Inferior parietal cortex (tissue), 1 donor: Measurements from ENCODE around the gene EPS8L3.

Experiments used
- DNase-seq: peaks from one replicate; pipeline ENCODE4 v3.0.0-alpha.2; 2016; ENCODE audit errors: extremely low spot score

Gene EPS8L3

DNA sequence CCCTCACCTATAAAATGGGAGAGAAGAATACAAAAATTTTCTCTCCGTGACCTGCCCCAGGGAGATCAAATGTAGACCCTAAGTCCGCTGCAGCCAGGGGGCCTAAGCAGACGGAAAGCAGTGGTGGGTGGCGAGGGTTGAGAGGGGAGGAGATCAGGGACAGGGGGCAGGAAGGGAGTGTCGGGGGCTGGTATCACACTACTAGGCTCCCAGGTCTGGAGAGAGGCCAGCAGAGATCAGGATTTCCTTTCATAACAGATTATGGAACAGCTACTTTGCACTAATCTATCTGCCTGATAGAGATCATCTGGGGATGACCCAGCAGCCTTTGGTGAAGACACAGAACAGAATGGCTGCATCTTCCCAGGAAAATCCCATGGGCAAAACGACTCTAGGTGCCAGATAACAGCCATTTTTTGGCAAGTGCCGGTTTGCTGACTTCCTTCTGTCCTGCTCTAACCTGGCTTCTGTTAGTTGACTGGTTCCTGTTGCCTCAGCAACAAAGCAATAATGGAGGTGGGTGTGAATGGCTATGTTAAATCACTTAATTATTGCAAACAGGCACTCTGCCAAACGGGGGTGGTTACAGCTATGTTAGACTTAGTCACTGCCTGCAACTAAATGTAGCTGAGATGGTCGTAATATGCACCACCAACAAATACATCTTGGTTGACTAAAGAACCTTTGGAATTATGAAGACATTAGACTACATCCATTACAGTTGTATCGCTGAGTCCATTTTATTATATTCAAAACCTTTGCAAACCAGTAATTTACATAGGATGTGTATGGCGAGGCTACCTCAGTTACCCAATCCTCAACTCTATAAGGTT lies 30.0 kb upstream of the EPS8L3 start:
- peak; percentile 48 for DNase-seq

DNA sequence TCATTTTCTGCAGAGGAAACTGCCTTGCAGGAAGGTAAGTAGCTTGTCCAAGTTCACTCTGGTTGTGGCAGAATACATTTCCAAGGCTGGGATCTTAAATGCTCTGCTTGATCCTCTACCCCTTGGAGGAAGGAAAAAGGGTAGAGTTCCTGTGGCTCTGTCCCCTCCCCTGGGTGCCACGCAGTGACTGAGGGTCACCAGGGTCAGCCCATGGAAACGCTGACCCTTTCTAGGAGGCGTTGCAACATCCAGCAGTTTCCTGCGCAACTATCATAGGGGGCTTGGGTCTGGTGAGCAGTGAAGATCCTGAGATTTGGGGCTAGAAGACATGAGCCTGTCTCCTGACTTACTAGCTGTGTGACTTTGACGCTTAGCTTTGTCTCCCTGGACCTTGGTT lies 29.4 kb upstream of the EPS8L3 start:
- no peak for DNase-seq

DNA sequence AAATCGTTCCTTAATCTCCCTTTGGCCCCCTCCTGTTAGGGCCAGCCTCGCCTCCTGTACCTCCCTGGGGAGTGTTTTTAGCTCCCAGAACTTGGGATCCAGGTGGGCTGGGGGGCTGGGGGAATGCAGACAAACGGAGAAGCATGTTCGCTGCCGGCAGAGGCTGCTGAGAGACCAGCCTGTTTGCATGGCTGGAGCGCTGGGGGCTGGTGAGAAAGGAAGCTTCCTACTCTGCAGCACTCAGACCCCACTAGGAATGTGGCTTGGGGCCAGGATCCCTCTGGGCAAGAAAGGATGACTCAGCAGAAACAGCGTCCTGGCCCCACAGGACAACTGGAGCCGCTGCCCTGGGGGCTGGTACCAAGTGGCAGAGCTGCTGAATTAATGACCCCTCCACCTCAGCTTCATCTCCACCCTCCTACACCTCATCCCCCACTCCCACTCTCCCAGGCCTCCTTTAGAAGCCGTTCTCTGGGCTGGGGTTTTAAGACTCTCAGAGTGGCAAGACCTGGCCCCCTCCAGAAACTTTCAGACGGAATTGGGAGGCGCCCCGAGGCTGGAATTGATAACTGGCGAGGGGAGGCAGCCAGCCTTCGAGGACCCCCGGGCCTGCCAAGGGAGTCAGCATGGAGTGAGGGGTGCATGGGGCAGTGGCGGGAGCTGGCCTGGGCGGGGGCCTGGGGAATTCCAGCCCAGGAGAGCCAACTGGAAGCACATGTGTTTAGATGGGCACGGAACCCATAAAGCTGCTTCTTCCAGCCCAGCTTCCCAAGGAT lies 28.5 kb upstream of the EPS8L3 start:
- DNase-seq: peak; percentile 55

DNA sequence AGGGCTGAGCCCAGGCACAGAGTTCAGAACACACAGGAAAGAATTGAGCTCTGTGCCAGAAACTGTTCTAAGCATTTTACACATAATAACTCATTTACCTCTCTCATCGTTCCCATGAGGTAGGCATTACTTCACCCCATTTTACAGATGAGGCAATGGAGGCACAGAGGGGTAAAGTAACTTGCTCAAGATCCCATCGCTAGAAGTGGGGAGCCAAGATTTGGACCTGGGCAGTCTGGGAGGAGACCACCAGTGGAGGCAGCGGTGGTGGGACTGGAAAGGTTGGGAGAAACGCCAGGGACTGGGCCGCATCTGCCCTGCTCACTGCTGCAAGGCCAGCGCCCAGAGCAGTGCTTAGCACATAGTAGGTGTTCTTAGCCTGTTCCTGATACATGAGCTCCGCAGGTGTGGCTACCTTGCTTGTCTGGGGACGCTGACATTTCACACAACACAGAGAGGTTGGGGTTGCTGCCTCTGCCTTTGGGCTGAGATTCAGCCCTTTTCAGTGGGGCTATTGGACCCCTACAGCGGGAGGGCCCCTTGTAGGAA lies 27.8 kb upstream of the EPS8L3 start:
- DNase-seq: no peak

DNA sequence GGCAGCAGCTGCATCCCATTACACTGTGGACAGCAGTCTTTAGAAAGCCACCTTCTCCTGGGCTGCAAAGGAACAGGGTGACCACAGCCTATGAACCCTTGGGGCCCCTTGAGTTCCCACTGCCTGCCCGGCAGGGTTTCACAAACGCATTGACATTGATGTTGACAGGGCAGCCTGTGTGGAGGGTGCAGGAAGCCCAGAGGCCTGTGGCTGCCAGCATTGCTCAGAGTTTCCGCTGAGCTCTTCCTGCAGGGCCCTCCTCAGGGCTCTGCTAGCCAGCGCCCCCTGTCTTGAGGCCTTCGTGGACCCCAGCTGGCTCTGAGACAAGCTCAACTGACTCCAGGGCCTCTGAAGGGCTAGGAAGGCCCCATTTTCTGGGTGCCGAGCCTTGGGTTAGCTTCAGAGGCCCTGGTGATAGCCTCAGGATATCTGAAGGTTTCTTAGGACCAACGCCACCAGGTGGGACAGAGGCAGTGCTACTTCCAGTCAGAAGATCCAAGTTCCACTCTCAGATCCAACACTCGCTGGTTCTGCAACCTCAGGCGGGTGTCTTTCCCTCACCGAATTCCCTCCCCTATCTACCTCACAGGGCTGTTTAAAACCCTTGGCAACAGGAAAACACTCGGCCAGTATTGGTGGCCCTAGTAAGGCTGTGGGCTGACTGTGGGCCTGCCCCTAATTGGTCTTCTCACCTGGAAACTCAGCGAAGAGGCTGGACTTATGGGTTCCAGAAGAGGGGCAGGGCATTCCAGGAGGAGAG lies 27.2 kb upstream of the EPS8L3 start:
- DNase-seq: no peak

DNA sequence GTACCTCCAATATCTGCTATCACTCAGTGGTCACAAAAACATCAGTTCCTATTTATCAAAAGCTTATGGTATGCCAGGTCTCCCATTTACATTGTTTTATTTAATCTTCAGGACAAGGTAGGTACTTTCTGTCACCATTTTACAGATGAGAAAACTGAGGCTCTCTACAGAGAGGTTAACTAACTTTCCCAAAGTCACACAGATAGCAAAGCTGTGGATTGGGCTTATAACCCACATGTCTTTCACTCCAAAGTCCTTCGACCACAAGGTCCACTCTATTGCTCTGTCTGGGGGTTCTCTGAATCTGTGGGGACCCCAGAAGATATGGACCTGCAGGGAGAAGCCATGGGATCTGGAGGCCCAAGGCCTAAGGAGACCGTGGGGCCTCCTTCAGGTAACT lies 26.6 kb upstream of the EPS8L3 start:
- no peak for DNase-seq

DNA sequence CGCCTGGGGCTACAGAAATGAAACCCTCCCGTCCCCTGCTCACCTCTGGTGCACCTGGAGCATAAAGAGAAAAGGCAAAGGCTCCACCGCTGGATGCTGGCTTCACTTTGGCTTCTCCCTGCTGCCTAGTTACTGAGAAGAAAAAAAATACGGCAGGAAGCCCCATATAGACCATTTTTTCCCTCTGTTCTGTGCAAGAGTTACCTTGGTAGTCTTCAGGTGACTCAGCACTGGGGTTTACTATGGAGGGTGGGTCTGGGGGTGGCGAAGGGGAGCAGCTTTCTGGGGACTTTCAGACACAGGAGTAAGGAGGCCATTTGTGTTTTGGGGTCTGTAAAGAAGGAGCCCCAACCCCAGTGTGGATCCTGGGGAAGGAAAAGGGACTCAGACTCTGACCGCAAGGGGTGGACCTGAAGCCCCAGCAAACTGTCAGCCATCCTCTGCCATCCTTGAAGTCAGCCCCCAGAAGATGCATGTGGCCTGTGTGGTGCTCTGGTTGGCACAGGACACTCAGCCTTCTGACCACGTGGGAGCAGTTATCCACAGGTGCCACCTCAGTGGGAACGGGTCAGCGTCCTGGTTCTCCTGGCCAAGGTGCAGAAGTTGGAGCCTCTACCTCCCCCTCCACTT lies 25.9 kb upstream of the EPS8L3 start:
- no peak for DNase-seq

DNA sequence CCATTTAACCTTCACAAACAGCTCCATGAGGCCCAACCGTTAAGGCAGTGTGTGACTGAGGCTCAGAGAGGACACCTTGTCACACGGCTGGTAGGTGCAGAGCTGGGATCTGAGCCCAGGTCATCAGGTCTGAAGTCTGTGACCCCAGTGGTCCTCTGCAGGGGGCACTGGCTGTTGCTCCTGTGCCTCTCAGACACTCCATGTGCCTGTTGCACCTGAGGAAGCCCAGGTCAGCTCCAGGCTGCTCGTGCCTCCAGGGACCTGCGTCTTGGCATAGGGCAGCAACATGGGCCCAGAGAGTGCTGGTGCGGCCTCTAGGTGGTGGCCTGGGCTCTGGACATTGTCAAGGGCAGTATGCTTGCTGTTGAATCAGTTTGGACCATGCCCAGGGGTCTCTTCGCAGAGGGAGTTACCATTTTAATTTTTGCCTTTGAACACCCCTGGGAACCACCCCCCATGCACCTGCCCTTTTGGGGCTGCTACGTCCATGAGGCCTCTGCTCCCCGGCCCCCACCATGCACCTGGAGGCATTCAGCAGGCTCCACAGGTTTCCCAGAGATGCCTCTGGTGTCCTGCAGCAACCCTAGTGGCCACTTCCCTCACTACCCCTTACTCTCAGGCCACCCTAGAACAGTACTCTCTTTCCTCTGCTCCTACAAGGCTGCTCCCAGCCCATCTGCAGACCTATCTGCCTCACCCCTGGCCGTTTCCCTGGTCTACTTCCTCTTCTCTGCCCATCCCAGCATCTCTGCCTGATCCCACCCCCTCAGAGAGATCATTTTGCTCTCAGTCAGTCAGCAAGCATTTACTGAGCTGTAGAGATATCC lies 25.2 kb upstream of the EPS8L3 start:
- no peak for DNase-seq

DNA sequence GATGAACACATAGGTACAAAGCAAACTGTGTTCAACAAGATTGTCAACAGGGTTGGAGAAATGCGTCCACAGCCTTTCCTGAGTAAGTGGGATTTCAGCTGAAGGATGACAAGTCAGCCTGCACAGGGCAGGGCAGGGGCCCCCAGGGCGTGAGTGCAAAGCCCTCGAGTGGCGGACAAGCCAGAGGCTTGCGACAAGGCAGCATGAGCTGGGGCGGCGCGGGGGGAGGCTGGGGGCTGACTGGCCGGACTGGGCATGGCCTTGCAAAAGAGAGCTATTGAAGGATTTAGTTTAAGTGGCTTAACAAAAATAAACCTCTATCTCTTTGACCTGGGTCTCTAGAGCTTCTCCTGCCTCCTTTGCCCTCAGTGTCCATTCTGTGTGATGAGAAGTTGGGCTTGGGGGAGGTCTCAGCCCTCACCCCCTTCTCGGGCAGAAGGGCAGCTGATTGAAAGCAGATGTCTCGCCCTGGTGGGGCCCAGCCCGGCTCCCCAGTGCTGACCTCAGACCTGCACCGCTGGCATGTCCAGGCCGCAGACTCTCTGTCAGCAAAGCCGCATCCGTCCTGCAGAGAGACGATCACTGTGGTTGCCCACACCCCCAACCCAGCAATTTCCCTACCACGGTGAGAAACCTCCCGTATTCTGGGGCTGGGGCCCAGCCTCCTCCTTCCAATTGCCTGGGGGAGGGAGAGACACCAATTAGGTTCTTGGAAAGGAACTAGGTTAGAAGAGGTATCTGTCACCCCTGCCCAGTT lies 24.3 kb upstream of the EPS8L3 start:
- DNase-seq: no peak

DNA sequence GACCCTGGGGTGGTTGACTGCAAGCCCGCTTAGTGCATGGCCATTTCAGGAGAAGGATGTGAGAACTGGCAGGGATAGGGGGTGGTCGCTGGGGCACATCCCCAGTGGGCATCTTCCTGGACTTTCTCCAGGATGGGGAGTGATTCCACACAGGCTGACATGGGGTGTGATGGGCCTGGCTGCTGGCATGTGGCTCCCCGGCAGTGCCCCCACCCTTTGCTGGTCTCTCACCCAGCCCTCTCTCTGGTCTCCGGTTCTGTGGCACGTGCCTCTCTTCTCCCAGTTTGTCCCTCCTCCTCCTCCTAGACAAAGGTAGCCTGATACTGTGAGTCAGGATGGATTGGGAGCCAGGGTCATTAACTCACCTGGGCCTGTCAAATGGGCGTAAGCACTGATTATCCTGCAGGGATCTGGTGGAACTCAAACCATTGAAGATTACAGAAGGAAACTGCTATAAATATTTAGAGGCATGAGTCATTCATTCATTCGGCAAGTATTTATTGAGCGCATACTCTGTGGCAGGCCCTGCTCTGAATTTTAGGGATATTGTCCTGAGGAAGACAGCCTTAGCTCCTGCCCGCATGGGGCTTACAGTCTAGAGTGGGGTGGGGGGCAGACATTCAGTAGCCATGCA lies 23.6 kb upstream of the EPS8L3 start:
- no peak for DNase-seq

DNA sequence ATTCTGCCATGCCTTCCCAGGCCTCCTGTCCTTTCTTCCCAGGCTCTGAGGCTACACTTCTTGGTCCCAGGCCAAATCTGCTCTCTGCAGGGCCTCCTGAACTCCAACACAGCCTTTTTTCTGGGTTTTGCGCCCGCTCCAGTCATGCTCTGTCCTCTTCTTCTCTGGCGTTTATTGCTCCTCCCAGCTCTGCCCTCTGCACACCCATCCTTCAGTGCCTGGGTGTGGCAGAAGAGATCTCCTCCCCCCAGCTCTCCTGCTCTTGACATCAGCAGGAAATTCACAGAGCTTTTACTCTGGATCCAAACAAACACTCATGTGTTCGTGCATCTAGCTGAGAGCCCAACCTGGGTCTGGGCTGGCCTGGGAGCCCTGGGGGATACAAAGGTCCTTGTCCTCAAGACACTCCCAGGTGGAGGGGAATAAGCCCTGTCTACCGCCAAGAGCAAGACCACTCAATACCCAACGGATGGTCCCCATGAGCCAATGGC lies 22.9 kb upstream of the EPS8L3 start:
- no peak for DNase-seq

DNA sequence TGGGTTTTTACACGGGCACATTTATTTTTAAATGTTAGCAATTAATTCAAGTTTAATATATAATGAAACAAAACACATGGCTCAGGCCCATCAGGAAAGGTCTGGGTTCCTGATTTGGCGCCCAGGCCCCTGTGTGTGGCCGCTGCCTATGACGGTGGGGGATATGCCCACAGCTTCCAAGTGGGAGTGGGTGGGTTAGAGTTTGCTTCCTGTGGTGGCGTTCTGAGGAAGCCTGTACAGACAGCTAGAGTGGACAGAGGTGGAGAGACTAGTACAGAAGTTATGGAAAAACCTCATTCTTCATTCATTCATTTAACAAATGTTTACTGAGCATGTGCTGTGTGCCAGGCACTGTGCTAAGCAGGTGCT lies 22.4 kb upstream of the EPS8L3 start:
- DNase-seq: no peak

DNA sequence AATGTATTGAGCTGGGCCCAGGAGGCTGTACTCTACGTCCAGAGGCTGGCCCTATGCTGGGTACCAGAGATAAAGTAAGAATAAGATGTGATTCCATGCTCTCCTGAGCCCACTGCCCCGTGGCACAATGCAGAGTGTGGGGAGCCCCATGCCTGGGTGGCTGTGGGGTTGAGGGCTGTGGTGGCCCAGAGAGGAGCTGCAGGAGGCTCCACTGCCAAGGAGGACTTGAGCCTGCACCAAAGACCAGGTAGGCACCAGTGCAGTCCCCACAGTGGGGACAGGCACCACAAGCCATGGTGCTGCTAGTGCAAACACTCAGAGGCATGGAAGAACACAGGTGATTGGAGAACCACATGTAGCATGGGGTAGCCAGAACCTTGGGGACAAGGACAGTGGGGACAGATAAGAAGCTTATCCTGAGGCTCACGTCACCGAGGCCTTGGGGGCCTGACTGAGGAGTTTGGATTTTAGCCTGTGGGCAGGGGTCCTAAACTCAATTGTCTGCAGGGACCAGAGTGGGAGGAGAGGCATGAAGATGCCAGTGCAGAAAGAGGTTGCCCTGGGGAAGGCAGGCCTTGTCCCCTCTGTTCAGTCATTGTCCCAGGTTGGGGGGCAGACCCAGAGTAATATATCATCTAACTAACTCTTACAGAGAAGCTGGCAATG lies 21.9 kb upstream of the EPS8L3 start:
- no peak for DNase-seq

DNA sequence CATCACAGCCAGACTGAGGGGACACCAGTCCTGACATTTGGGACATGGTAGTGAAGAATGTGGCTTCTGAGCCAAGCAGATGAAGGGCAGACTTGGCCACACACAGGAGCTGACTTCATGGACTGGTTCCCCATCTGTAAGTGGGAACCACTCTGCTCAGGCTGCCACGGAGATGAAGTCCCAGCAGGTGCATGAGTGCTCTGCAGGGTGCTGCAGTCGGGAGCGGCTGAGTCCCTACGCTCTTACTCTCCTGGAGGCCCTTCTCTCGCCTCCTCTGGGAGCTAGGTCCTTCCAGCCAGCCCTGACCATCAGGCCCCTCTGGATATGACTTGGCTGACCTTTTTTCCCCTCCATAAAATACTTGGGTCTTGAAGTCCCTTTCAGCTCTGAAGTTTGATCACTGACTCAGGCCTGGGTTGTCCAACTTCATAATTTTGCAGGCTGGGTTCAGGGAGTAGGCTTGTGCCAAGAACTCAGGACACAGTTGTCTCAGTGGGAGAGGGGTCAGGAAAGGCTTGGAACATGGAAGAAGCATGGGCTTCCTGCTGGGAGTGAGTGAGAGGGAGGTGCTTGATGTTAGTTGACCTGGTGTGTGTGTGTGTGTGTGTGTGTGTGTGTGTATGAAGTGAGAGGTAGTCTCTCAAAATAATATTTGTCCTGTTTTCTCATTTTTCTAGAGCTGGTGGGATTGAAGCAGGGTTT lies 21.0 kb upstream of the EPS8L3 start:
- no peak for DNase-seq

DNA sequence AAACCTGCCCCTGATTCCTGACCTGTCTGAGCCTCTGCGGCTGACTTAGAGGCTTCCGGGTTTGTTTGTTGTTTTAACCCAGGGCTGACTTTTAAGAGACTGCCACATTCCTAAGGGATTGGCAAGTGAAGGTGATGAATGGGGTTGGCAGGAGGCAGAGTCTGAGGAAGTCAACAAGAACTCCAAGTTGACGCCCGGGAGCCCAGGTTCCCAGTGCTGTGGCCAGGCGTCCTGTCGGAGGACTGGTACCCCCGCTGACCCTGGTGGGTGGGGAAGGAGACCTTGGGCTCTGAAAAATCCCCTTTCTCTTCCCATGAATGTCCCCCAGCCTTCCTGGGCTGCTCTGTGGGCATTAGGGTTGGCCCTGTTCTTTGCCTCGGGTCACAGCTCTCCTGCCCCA lies 19.7 kb upstream of the EPS8L3 start:
- DNase-seq: no peak

DNA sequence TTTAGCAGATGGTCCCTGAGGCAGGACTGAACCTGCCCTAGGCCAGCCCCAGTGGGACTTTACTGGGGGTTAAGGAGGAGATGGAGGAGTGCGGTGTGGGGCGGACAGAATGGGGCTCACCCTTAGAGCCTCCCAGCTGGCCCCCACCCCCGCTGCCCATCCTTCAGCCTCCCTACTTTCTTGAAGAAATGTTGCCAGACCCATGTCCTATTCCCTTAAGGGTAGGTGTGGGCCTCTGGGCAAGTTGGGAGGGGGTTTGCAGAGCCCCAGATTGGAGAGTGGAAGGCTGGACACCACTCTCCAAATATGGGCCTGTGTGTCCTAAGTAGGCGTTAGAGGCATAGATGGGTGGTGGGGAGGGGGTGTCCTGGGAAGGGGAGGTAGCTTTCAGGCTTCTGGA lies 19.2 kb upstream of the EPS8L3 start:
- DNase-seq: no peak

DNA sequence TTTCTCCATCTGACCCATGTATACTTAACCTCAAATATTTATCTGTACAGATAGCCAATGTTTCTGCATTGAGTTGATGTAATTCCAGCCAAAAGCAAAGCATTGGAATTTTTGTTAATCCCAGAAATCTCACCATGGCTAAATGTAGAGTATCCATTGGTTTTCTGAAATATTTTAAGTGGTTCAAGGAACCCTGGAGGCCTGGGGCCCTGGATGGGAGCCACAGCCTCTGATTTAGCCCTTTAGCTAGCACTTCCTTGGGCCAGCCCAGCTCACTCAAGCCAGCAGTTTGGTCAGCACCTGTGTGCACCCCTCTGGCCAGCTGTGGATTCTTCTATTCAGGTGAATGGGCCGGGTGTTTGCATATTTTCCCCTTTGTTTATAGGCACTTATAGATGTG lies 18.8 kb upstream of the EPS8L3 start:
- no peak for DNase-seq

DNA sequence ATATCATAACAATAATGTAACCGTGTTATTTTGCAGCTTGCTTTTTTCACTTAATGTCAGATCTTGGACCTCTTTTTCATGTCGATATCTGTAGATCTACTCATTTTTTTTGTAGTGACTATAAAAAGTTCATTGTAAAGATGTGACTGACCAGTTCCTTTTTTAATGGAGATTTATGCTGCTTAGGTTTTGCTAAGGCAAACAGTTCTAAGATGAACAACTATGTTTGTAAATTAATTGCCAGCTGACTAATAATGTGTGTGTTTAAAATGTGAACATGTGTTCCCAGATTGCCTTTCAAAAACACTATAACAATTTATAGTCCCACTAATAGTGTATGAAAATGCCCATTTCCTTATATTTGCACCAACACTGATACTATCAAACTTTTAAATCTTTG lies 18.1 kb upstream of the EPS8L3 start:
- no peak for DNase-seq
